Activated naive CD4-positive, alpha-beta T cell treated with anti-CD3 and anti-CD28 coated beads, Interleukin-2, amount 10 ng/mL, durations not matched to agents 7 days and 5 days (primary cell): ENCODE measurements around the gene EPB41.
"Not testable (repeated sequence)": the region's sequence is repeated elsewhere in the genome, so short reads cannot be mapped to it uniquely, and the experiment has no call there.

Source experiments
- CTCF ChIA-PET: fragments of 350-600 bp; sonication (Branson Sonifier 250); formaldehyde crosslinking; loops from one replicate; lab custom pipeline; 2021; ENCODE audit warnings: antibody characterized with exemption; lab: Charles Lee
- DNase-seq: peaks from one replicate; pipeline ENCODE4 v3.0.0-alpha.2; 2020
- H3K27ac Mint-ChIP-seq: one replicate; pipeline ENCODE4 v1.8.0; 2021; ENCODE audit warnings: mild to moderate bottlenecking, moderate library complexity, mixed read lengths
- H3K27me3 Mint-ChIP-seq: one replicate; pipeline ENCODE4 v1.8.0; 2021; ENCODE audit warnings: mild to moderate bottlenecking, mixed read lengths
- H3K36me3 Mint-ChIP-seq: one replicate; pipeline ENCODE4 v1.8.0; 2021; ENCODE audit warnings: mixed read lengths
- H3K4me1 Mint-ChIP-seq: one replicate; pipeline ENCODE4 v1.8.0; 2021; ENCODE audit warnings: mixed read lengths
- H3K4me3 Mint-ChIP-seq: one replicate; pipeline ENCODE4 v1.8.0; 2021; ENCODE audit warnings: mild to moderate bottlenecking, moderate library complexity, mixed read lengths
- H3K9me3 Mint-ChIP-seq: one replicate; pipeline ENCODE4 v1.8.0; 2021; ENCODE audit warnings: mixed read lengths

The EPB41 gene

GRCh38 chr1:29125788-29126187, 211.4 kb downstream of the EPB41 start:
- H3K36me3 Mint-ChIP-seq: no peaks in the 10 kb centered on the region
- no peak overlapping the region for H3K27ac Mint-ChIP-seq
- no peak for DNase-seq
- peak overlapping the region; percentile 69 for H3K4me3 Mint-ChIP-seq
- H3K4me1 Mint-ChIP-seq: peaks cover 14% of the 10 kb centered on the region
- H3K27me3 Mint-ChIP-seq: peaks cover 94% of the 10 kb centered on the region
- no peaks in the 10 kb centered on the region for H3K9me3 Mint-ChIP-seq
- CTCF ChIA-PET: interaction anchor here (1.3 kb wide), 1 partner anchor 72 kb away, joined by 3 read pairs; no protein-coding TSS in a partner anchor

GRCh38 chr1:29126198-29126597, 211.8 kb downstream of the EPB41 start:
- Mint-ChIP-seq H3K36me3 (no peaks in the 10 kb centered on the region), H3K27me3 (peaks cover 90% of the 10 kb centered on the region), H3K9me3 (no peaks in the 10 kb centered on the region), H3K4me1 (peaks cover 14% of the 10 kb centered on the region), H3K4me3 (peak overlapping the region; percentile 69), H3K27ac (no peak overlapping the region)
- DNase-seq: no peak
- CTCF ChIA-PET: interaction anchor here (1.3 kb wide), 1 partner anchor 71 kb away, joined by 3 read pairs; no protein-coding TSS in a partner anchor

- CTCF ChIA-PET: interaction anchor here (1.0 kb wide), 2 partner anchors 10 to 74 kb away, joined by 3 read pairs; no protein-coding TSS in a partner anchor
- Mint-ChIP-seq H3K27ac (no peak overlapping the region), H3K36me3 (no peaks in the 10 kb centered on the region)
Observed at GRCh38 chr1:29128739-29129138, 214.4 kb downstream of the EPB41 start.

GRCh38 chr1:29129916-29130315, 215.5 kb downstream of the EPB41 start:
- DNase-seq: no peak
- Mint-ChIP-seq H3K27ac (no peak overlapping the region), H3K36me3 (no peaks in the 10 kb centered on the region), H3K4me1 (peaks cover 17% of the 10 kb centered on the region), H3K9me3 (no peaks in the 10 kb centered on the region), H3K27me3 (peaks cover 92% of the 10 kb centered on the region), H3K4me3 (no peak overlapping the region)
- CTCF ChIA-PET: no interaction called here

More at GRCh38 chr1:29128739-29129138, 214.4 kb downstream of the EPB41 start:
- Mint-ChIP-seq H3K9me3 (no peaks in the 10 kb centered on the region), H3K4me3 (no peak overlapping the region), H3K4me1 (peaks cover 12% of the 10 kb centered on the region), H3K27me3 (peaks cover 91% of the 10 kb centered on the region)
- DNase-seq: no peak

GRCh38 chr1:29131056-29131455, 216.7 kb downstream of the EPB41 start:
- H3K4me3 Mint-ChIP-seq, CTCF ChIA-PET, H3K36me3 Mint-ChIP-seq, DNase-seq, H3K27ac Mint-ChIP-seq, H3K4me1 Mint-ChIP-seq, H3K9me3 Mint-ChIP-seq: not testable (repeated sequence)
- H3K27me3 Mint-ChIP-seq: peaks cover 92% of the 10 kb centered on the region

GRCh38 chr1:29133861-29134694, 219.7 kb downstream of the EPB41 start:
- peaks cover 73% of the 10 kb centered on the region for H3K27me3 Mint-ChIP-seq
- no peak for DNase-seq
- CTCF ChIA-PET: interaction anchor here (1.4 kb wide), 1 partner anchor 68 kb away, joined by 4 read pairs; no protein-coding TSS in a partner anchor
- H3K27ac Mint-ChIP-seq: no peak overlapping the region
- no peak overlapping the region for H3K4me3 Mint-ChIP-seq
- H3K9me3 Mint-ChIP-seq: no peaks in the 10 kb centered on the region
- peaks cover 9% of the 10 kb centered on the region for H3K4me1 Mint-ChIP-seq
- H3K36me3 Mint-ChIP-seq: no peaks in the 10 kb centered on the region

GRCh38 chr1:29134695-29135028, 220.3 kb downstream of the EPB41 start:
- CTCF ChIA-PET: interaction anchor here (1.4 kb wide), 1 partner anchor 67 kb away, joined by 4 read pairs; no protein-coding TSS in a partner anchor
- H3K27ac Mint-ChIP-seq: no peak overlapping the region

GRCh38 chr1:29136391-29136915, 222.1 kb downstream of the EPB41 start:
- peaks cover 57% of the 10 kb centered on the region for H3K27me3 Mint-ChIP-seq
- no peak overlapping the region for H3K27ac Mint-ChIP-seq
- CTCF ChIA-PET: interaction anchor here (1.0 kb wide), 1 partner anchor 14 kb away, joined by 3 read pairs; no protein-coding TSS in a partner anchor
- no peaks in the 10 kb centered on the region for H3K9me3 Mint-ChIP-seq
- no peak overlapping the region for H3K4me3 Mint-ChIP-seq
- peaks cover 9% of the 10 kb centered on the region for H3K4me1 Mint-ChIP-seq
- no peaks in the 10 kb centered on the region for H3K36me3 Mint-ChIP-seq
- DNase-seq: no peak

More at GRCh38 chr1:29134695-29135028, 220.3 kb downstream of the EPB41 start:
- peaks cover 67% of the 10 kb centered on the region for H3K27me3 Mint-ChIP-seq
- no peak overlapping the region for H3K4me3 Mint-ChIP-seq
- peaks cover 9% of the 10 kb centered on the region for H3K4me1 Mint-ChIP-seq
- no peaks in the 10 kb centered on the region for H3K36me3 Mint-ChIP-seq
- no peak for DNase-seq
- no peaks in the 10 kb centered on the region for H3K9me3 Mint-ChIP-seq

- CTCF ChIA-PET: no interaction called here
- H3K9me3 Mint-ChIP-seq: no peaks in the 10 kb centered on the region
Observed at GRCh38 chr1:29142714-29143113, 228.3 kb downstream of the EPB41 start.

GRCh38 chr1:29144178-29144577, 229.8 kb downstream of the EPB41 start:
- no peak overlapping the region for H3K4me3 Mint-ChIP-seq
- no peaks in the 10 kb centered on the region for H3K9me3 Mint-ChIP-seq
- CTCF ChIA-PET: no interaction called here
- no peaks in the 10 kb centered on the region for H3K27me3 Mint-ChIP-seq
- no peak for DNase-seq
- H3K4me1 Mint-ChIP-seq: no peaks in the 10 kb centered on the region
- H3K27ac Mint-ChIP-seq: no peak overlapping the region
- peaks cover 50% of the 10 kb centered on the region for H3K36me3 Mint-ChIP-seq

More at GRCh38 chr1:29142714-29143113, 228.3 kb downstream of the EPB41 start:
- peaks cover 4% of the 10 kb centered on the region for H3K27me3 Mint-ChIP-seq
- no peaks in the 10 kb centered on the region for H3K4me1 Mint-ChIP-seq
- peaks cover 35% of the 10 kb centered on the region for H3K36me3 Mint-ChIP-seq
- H3K27ac Mint-ChIP-seq: no peak overlapping the region
- DNase-seq: no peak
- no peak overlapping the region for H3K4me3 Mint-ChIP-seq

- Mint-ChIP-seq H3K27me3 (no peaks in the 10 kb centered on the region), H3K9me3 (no peaks in the 10 kb centered on the region), H3K4me1 (no peaks in the 10 kb centered on the region), H3K27ac (no peak overlapping the region), H3K36me3 (peaks cover 66% of the 10 kb centered on the region), H3K4me3 (no peak overlapping the region)
- CTCF ChIA-PET: no interaction called here
- no peak for DNase-seq
Observed at GRCh38 chr1:29145739-29146437, 231.5 kb downstream of the EPB41 start.

- Mint-ChIP-seq H3K36me3 (peaks cover 78% of the 10 kb centered on the region), H3K4me3 (no peak overlapping the region), H3K27ac (peak overlapping the region; percentile 22), H3K4me1 (no peaks in the 10 kb centered on the region), H3K9me3 (no peaks in the 10 kb centered on the region), H3K27me3 (no peaks in the 10 kb centered on the region)
- CTCF ChIA-PET: interaction anchor here (1.4 kb wide), 1 partner anchor 53 kb away, joined by 5 read pairs; no protein-coding TSS in a partner anchor
- DNase-seq: no peak
Observed at GRCh38 chr1:29148656-29149491, 234.5 kb downstream of the EPB41 start.

- peaks cover 84% of the 10 kb centered on the region for H3K36me3 Mint-ChIP-seq
- H3K9me3 Mint-ChIP-seq, H3K27ac Mint-ChIP-seq, H3K4me3 Mint-ChIP-seq, H3K4me1 Mint-ChIP-seq, DNase-seq, H3K27me3 Mint-ChIP-seq, CTCF ChIA-PET: not testable (repeated sequence)
Observed at GRCh38 chr1:29150346-29150745, 236.0 kb downstream of the EPB41 start.
